SK-N-SH treated with all-trans-retinoic acid at 6 μM for 48 hours (cell line): ENCODE data around the gene MUSK.

Source experiments
- CSDC2 ChIP-seq: fragments of 250-450 bp; sonication (Bioruptor Pico); IDR thresholded peaks from 2 replicates; pipeline ENCODE4 v1.5.0; 2020; ENCODE audit warnings: mild to moderate bottlenecking, moderate library complexity
- ESRRG ChIP-seq: fragments of 250-450 bp; sonication (Bioruptor Pico); IDR thresholded peaks from 2 replicates; pipeline ENCODE4 v1.6.1; 2021; ENCODE audit warnings: mild to moderate bottlenecking
- GLIS3 ChIP-seq: fragments of 250-450 bp; sonication (Bioruptor Pico); IDR thresholded peaks from 2 replicates; pipeline ENCODE4 v1.5.0; 2020; ENCODE audit warnings: mild to moderate bottlenecking, moderate library complexity
- ISL1 ChIP-seq: fragments of 250-450 bp; sonication (Bioruptor Pico); IDR thresholded peaks from 2 replicates; pipeline ENCODE4 v2.1.2; 2022; ENCODE audit warnings: mild to moderate bottlenecking, moderate library complexity
- PPARA ChIP-seq: fragments of 250-450 bp; sonication (Bioruptor Pico); IDR thresholded peaks from 2 replicates; pipeline ENCODE4 v1.5.0; 2020; ENCODE audit warnings: mild to moderate bottlenecking, borderline replicate concordance
- RARB ChIP-seq: fragments of 250-450 bp; sonication (Bioruptor Pico); IDR thresholded peaks from 2 replicates; pipeline ENCODE4 v1.8.0; 2021; ENCODE audit warnings: mild to moderate bottlenecking, moderate library complexity
- TOX ChIP-seq: fragments of 250-450 bp; sonication (Bioruptor Pico); IDR thresholded peaks from 2 replicates; pipeline ENCODE4 v1.8.0; 2021; ENCODE audit warnings: mild to moderate bottlenecking, moderate library complexity, borderline replicate concordance
- ZFP30 ChIP-seq: fragments of 450-650 bp; formaldehyde crosslinking; IDR thresholded peaks from 2 replicates; pipeline ENCODE4 v1.5.0; 2022; ENCODE audit warnings: mild to moderate bottlenecking, moderate library complexity
- ZNF565 ChIP-seq: fragments of 450-650 bp; formaldehyde crosslinking; conservative IDR thresholded peaks from 2 replicates; pipeline ENCODE4 v1.5.0; 2020; ENCODE audit warnings: low read depth, mild to moderate bottlenecking, moderate library complexity
- ZNF70 ChIP-seq: fragments of 450-650 bp; formaldehyde crosslinking; IDR thresholded peaks from 2 replicates; pipeline ENCODE4 v1.5.0; 2020; ENCODE audit warnings: mild to moderate bottlenecking, moderate library complexity
- ZNF8 ChIP-seq: fragments of 450-650 bp; formaldehyde crosslinking; IDR thresholded peaks from 2 replicates; pipeline ENCODE4 v1.5.0; 2020; ENCODE audit warnings: mild to moderate bottlenecking, moderate library complexity
- TF ChIP-seq, protein P1 (sequence below): fragments of 250-450 bp; sonication (Bioruptor Pico); IDR thresholded peaks from 2 replicates; pipeline ENCODE4 v1.8.0; 2020; ENCODE audit warnings: mild to moderate bottlenecking, moderate library complexity, borderline replicate concordance
- TF ChIP-seq, protein P2 (sequence below): fragments of 250-450 bp; sonication (Bioruptor Pico); IDR thresholded peaks from 2 replicates; pipeline ENCODE4 v1.5.1; 2020; ENCODE audit warnings: low read depth, mild to moderate bottlenecking, moderate library complexity
- TF ChIP-seq, protein P3 (sequence below): fragments of 250-450 bp; sonication (Bioruptor Pico); IDR thresholded peaks from 2 replicates; pipeline ENCODE4 v1.8.0; 2021; ENCODE audit warnings: low read depth, mild to moderate bottlenecking, moderate library complexity, borderline replicate concordance

- TF ChIP-seq, protein P1, sequence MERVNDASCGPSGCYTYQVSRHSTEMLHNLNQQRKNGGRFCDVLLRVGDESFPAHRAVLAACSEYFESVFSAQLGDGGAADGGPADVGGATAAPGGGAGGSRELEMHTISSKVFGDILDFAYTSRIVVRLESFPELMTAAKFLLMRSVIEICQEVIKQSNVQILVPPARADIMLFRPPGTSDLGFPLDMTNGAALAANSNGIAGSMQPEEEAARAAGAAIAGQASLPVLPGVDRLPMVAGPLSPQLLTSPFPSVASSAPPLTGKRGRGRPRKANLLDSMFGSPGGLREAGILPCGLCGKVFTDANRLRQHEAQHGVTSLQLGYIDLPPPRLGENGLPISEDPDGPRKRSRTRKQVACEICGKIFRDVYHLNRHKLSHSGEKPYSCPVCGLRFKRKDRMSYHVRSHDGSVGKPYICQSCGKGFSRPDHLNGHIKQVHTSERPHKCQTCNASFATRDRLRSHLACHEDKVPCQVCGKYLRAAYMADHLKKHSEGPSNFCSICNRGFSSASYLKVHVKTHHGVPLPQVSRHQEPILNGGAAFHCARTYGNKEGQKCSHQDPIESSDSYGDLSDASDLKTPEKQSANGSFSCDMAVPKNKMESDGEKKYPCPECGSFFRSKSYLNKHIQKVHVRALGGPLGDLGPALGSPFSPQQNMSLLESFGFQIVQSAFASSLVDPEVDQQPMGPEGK (CRISPR knock-in tag), result no peak
- TF ChIP-seq ZNF565 (no peak), TOX (CRISPR knock-in tag) (no peak), ZNF8 (CRISPR knock-in tag) (no peak), GLIS3 (CRISPR knock-in tag) (no peak), ZFP30 (CRISPR knock-in tag) (no peak), PPARA (no peak), ESRRG (no peak), ISL1 (CRISPR knock-in tag) (no peak), CSDC2 (CRISPR knock-in tag) (no peak), ZNF70 (CRISPR knock-in tag) (no peak), RARB (no peak)
- TF ChIP-seq, protein P2, sequence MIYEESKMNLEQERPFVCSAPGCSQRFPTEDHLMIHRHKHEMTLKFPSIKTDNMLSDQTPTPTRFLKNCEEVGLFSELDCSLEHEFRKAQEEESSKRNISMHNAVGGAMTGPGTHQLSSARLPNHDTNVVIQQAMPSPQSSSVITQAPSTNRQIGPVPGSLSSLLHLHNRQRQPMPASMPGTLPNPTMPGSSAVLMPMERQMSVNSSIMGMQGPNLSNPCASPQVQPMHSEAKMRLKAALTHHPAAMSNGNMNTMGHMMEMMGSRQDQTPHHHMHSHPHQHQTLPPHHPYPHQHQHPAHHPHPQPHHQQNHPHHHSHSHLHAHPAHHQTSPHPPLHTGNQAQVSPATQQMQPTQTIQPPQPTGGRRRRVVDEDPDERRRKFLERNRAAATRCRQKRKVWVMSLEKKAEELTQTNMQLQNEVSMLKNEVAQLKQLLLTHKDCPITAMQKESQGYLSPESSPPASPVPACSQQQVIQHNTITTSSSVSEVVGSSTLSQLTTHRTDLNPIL, result no peak
- TF ChIP-seq, protein P3, sequence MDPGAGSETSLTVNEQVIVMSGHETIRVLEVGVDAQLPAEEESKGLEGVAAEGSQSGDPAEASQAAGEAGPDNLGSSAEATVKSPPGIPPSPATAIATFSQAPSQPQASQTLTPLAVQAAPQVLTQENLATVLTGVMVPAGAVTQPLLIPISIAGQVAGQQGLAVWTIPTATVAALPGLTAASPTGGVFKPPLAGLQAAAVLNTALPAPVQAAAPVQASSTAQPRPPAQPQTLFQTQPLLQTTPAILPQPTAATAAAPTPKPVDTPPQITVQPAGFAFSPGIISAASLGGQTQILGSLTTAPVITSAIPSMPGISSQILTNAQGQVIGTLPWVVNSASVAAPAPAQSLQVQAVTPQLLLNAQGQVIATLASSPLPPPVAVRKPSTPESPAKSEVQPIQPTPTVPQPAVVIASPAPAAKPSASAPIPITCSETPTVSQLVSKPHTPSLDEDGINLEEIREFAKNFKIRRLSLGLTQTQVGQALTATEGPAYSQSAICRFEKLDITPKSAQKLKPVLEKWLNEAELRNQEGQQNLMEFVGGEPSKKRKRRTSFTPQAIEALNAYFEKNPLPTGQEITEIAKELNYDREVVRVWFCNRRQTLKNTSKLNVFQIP (CRISPR knock-in tag), result no peak
Measured at GRCh38 chr9:110710420-110710819, 41.8 kb downstream of the MUSK start.
